Psoas muscle (tissue), 8 donors: ENCODE results near the gene CEMP1. TPM values are rescaled to one million over a fixed set of nuclear protein-coding genes. Genes with fewer than 3 reads are reported as not detected.

ENCODE experiments used
- ATAC-seq, 4 donors: fragments of 200-7000 bp; cut with Tn5 transposase; one replicate each; pipeline ENCODE4 v1.9.1; 2020; ENCODE audit warnings: moderate library complexity in 3 of 4, mild to moderate bottlenecking in 2 of 4
- DNase-seq, 2 donors: peaks; one replicate each; pipeline ENCODE4 v3.0.0-alpha.2; 2020
- H3K27ac ChIP-seq: fragments of 200-600 bp; one replicate; pipeline ENCODE4 v1.8.0; 2022
- H3K27me3 ChIP-seq, 3 donors: fragments of 200-600 bp in 1 of 3; one replicate each; pipeline versions ENCODE4 v1.6.1 to v1.8.0; 2013 to 2022; ENCODE audit warnings: low read length in 2 of 3, mild to moderate bottlenecking in 2 of 3, moderate library complexity in 1 of 3; ENCODE audit not compliant: insufficient read depth in 3 of 3
- H3K36me3 ChIP-seq, 2 donors: fragments of 200-600 bp in 1 of 2; one replicate each; pipeline versions ENCODE4 v1.6.1 to v1.8.0; 2013 to 2022; ENCODE audit warnings: low read depth in 1 of 2, mild to moderate bottlenecking in 1 of 2, moderate library complexity in 1 of 2; ENCODE audit not compliant: insufficient read depth in 1 of 2
- H3K4me1 ChIP-seq: fragments of 200-600 bp; one replicate; pipeline ENCODE4 v1.8.0; 2022
- H3K4me3 ChIP-seq: fragments of 200-600 bp; one replicate; pipeline ENCODE4 v1.8.0; 2022; ENCODE audit warnings: mild to moderate bottlenecking
- H3K9me3 ChIP-seq: fragments of 200-600 bp; one replicate; pipeline ENCODE4 v1.8.0; 2022
- WGBS, 3 donors: extraction: QIAGEN DNeasy Blood & Tissue Kit; methylation state at CpG; one replicate each; pipeline versions ENCODE4 v1.1.6 to v1.1.7; 2013; 5-methylcytosine and 5-hydroxymethylcytosine counted together
- intact Hi-C, 2 donors: fragments of 100-400 bp; cut with DNase I; formaldehyde crosslinking; loops; one replicate each; pipeline versions ENCODE4 v1.11.0 to v1.14.2; 2022
- polyA plus RNA-seq, 3 donors: library from polyadenylated mRNA; stranded (reverse); fragments of 200-250 nt; gene quantifications; one replicate each; pipeline ENCODE4 v1.2.3, GENCODE V29; 2013
- total RNA-seq, 4 donors: library from RNA; stranded (reverse); fragmentation: NEBNext Ultra II Directional in 2 of 4; extraction: Animal tissue kit (Norgen Biotek cat#: 25700) in 2 of 4; gene quantifications; one replicate each; pipeline versions ENCODE4 v1.2.1 to v1.2.4, GENCODE V29; 2021 to 2023
- TF ChIP-seq, protein P1 (sequence below): fragments of 200-600 bp; IDR thresholded peaks from one replicate; pipeline ENCODE4 v1.8.0; 2022; ENCODE audit warnings: antibody characterized with exemption
- donor health status: healthy with polysubstance abuse.
- donor health status: DM: no; HTN: no; CAD: no; lungs with moderate emphysema.
- donor health status: Bipolar disorder and iron deficiency.
- donor health status: healthy.
- donor health status: DM: yes; HTN: yes; CAD: no.
- donor health status: DM: no; HTN: no; CAD: no.
- donor health status: DM: no; HTN: no; CAD: no.
- donor health status: DM: yes; HTN: yes; CAD: no.

Gene CEMP1
- total and polyA plus RNA-seq, 7 donors: 0.16 to 0.32 (median 0.20) TPM; not detected in 3

DNA sequence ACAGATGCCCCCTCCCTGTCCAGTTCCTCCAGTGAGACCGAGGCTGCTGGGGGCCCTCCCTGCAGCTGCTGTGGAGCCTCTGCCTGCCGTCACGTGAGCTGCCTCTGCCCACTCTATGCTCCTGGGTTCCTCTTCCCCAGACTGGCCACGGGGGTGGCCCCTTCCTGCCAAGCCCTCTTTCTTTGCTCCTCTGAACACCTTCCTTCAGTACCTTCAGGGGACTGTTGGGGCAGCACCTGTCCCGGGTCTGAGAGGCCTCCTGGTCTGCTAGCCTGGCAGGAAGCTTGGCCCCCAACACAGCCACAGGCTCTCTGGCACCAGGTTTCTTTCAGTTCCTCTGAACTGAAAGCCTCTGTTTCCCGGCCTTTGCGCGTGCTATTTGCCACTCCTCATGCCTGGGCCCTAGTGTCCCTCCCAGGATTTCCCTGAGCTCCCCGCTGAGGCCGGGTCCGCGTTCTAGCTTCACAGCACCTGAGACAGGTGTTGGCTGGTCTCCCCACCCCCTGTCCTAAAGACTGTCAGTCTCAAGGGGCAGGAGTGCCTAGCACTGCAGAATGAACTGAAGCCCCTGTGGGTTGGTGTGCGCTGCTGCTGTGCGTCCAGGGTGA lies 24.1 kb downstream of the CEMP1 start:
- DNase-seq (no peak), ATAC-seq (peak in 1 of 4 donors; percentile 16)
- 84 to 86% (median 85%) methylated on average over 14 of the region's 14 CpGs for WGBS, 3 donors

DNA sequence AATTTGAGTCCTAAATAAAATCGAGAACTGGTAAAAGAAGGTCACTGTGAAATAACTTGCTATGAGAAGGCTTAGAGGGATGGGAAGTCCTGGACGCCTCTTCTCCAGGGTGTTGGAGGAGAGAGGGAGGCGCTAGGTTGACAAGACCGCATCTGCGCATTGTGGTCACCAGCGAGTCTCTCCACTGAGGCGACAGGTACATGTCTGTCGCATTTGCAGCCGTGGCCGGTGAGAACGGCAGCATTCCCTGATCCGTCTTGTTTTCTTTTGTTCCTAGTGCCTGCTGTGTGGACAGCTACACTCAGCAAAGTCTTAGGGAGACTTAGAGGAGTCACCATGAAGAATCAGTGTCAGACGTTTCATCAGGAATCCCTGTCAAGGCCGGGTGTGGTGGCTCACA lies 25.5 kb downstream of the CEMP1 start:
- 87 to 89% (median 88%) methylated on average over 14 of the region's 14 CpGs for whole genome bisulfite sequencing, 3 donors
- no peak overlapping the region for H3K27ac ChIP-seq
- H3K4me1 ChIP-seq: peaks cover 8% of the 10 kb centered on the region

More for the DNA sequence above, 24.1 kb downstream of the CEMP1 start:
- Histone ChIP-seq H3K4me3 (no peak overlapping the region), H3K27ac (no peak overlapping the region), H3K9me3 (no peaks in the 10 kb centered on the region), H3K4me1 (no peaks in the 10 kb centered on the region), H3K27me3 (no peaks in the 10 kb centered on the region), H3K36me3 (no peaks in the 10 kb centered on the region)
- intact Hi-C loops: no loop called here
- TF ChIP-seq, protein P1, sequence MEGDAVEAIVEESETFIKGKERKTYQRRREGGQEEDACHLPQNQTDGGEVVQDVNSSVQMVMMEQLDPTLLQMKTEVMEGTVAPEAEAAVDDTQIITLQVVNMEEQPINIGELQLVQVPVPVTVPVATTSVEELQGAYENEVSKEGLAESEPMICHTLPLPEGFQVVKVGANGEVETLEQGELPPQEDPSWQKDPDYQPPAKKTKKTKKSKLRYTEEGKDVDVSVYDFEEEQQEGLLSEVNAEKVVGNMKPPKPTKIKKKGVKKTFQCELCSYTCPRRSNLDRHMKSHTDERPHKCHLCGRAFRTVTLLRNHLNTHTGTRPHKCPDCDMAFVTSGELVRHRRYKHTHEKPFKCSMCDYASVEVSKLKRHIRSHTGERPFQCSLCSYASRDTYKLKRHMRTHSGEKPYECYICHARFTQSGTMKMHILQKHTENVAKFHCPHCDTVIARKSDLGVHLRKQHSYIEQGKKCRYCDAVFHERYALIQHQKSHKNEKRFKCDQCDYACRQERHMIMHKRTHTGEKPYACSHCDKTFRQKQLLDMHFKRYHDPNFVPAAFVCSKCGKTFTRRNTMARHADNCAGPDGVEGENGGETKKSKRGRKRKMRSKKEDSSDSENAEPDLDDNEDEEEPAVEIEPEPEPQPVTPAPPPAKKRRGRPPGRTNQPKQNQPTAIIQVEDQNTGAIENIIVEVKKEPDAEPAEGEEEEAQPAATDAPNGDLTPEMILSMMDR: no peak

DNA sequence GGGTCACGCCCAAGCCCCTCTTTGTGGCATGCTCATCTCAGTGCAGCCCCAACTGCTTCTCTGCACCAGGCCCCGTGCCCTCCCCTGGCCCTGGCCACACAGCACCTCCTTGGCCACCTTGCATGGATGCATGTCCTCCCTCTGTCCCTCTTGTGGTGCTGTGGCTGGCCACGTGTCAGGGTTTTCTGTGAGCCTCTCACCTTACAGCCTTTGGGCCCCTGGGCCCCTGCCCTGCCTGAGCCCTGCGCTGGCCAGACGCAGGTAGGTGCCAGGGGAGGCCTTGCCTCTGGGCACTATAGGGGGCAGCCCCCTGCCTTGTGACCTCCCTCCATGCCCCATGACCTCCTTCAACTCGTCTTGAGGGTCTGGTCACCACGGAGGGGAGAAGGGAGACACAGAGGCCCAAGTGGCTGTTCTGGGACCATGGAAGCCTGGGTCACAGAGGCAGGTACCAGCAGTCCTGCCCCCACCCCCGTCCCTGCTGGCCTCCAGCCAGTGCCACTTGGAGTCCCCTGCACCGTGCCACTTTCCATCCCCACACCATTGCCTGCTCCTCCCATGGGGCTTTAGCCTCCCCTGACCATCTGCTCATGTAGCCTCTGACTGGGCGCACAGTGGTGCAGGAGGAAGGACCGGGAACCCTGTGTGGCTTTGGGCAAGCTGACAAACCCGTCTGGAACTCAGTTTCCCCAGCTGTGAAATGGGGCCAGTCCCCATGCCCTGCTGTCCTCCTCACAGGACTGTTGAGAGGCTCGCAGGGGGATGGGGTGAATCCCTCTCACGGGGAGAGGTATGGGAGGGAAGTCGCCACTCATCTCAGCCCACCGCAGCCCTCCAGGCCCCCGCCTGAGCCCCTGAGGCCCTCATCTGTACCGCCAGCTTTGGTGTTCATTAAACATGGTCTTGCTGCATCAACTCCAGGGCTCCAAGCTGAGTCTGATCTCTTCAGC lies 29.0 kb downstream of the CEMP1 start:
- intact Hi-C loops: loop anchor here (5.0 kb wide), 3 partner anchors 75 to 310 kb away; partner anchors contain the start of genes ABCA3 (in 1 of the 2) and CCNF (in 1 of the 2)
- no peak for DNase-seq
- no peak overlapping the region for H3K27ac ChIP-seq
- no peak overlapping the region for H3K4me3 ChIP-seq
- 70 to 81% (median 70%) methylated on average over 17 to 18 of the region's 18 CpGs for WGBS, 3 donors
- peaks cover 32% of the 10 kb centered on the region for H3K4me1 ChIP-seq
- TF ChIP-seq, protein P1: no peak
- ATAC-seq: no peak
- no peaks in the 10 kb centered on the region for H3K9me3 ChIP-seq
- H3K36me3 ChIP-seq: peaks cover 0 to 5% of the 10 kb centered on the region in 2 donors
- no peaks in the 10 kb centered on the region for H3K27me3 ChIP-seq

More for the DNA sequence above, 25.5 kb downstream of the CEMP1 start:
- intact Hi-C loops: no loop called here
- DNase-seq: no peak
- TF ChIP-seq, protein P1: no peak
- no peak overlapping the region for H3K4me3 ChIP-seq
- H3K9me3 ChIP-seq: no peaks in the 10 kb centered on the region
- H3K27me3 ChIP-seq: no peaks in the 10 kb centered on the region
- H3K36me3 ChIP-seq: no peaks in the 10 kb centered on the region
- no peak for ATAC-seq

- TF ChIP-seq, protein P1: peak; percentile 98
- intact Hi-C loops: loop anchor here (1.0 to 5.0 kb wide), 4 partner anchors 74 to 309 kb away; partner anchors contain the start of genes ABCA3 (in 2 of the 2) and CCNF (in 1 of the 2)
- H3K4me3 ChIP-seq: peak overlapping the region; percentile 34
- H3K27me3 ChIP-seq: no peaks in the 10 kb centered on the region
- peaks cover 36% of the 10 kb centered on the region for H3K4me1 ChIP-seq
- no peaks in the 10 kb centered on the region for H3K9me3 ChIP-seq
- DNase-seq (peak; percentile 82 to 90), ATAC-seq (peak; percentile 84 to 90 (median 86))
- no peak overlapping the region for H3K27ac ChIP-seq
- 41 to 49% (median 41%) methylated on average over 22 to 23 of the region's 23 CpGs for WGBS, 3 donors
- peaks cover 0 to 12% of the 10 kb centered on the region in 2 donors for H3K36me3 ChIP-seq
Observed at GRCh38 chr16:2500918-2501750, 30.1 kb downstream of the CEMP1 start.
